ENCODE measurements around the gene PARVA. TPM values are rescaled to one million over a fixed set of nuclear protein-coding genes. Genes with fewer than 3 reads are reported as not detected.

The PARVA gene
- total and polyA plus RNA-seq, 3 experiments from 2014 or later: 0.07 to 0.59 (median 0.18) TPM

DNA sequence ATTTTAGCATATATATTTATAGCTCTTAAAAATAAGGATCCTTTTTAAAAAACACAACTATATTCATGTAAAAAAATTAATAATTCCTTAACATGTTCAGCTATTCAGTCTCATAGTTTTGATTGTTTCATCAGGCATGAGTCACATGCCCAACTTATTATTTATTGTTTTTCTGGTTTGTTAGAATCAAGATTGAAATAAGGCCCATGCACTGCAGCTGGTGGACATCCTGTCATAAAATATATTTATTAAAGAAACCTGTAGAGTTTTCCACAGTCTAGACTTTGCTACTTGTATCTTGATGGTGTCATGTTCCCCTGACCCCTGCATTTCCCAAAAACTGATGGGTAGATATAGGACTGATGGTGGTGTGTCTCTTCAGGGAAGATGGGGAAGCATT is 77.4 kb downstream of the PARVA start:
- Mint-ChIP-seq H3K9me3 (no peaks in the 10 kb centered on the region), H3K4me1 (no peaks in the 10 kb centered on the region), H3K36me3 (no peaks in the 10 kb centered on the region), H3K27ac (no peak overlapping the region), H3K4me3 (no peak overlapping the region), H3K27me3 (peaks cover 5 to 8% of the 10 kb centered on the region in 2 donors)
- Histone ChIP-seq H3K36me3 (ENCODE audit: insufficient read depth, low read length) (no peaks in the 10 kb centered on the region), H3K4me1 (ENCODE audit: insufficient read depth, low read length) (no peaks in the 10 kb centered on the region), H3K9me3 (ENCODE audit: low read length) (no peaks in the 10 kb centered on the region), H3K4me3 (ENCODE audit: low read length) (no peak overlapping the region), H3K27me3 (ENCODE audit: insufficient read depth, low read length, poor library complexity, severe bottlenecking) (no peaks in the 10 kb centered on the region), H3K27ac (ENCODE audit: low read depth, low read length) (no peak overlapping the region)
- POLR2A ChIA-PET: no interaction called here
- no peak for DNase-seq
- CTCF ChIA-PET: no interaction called here

DNA sequence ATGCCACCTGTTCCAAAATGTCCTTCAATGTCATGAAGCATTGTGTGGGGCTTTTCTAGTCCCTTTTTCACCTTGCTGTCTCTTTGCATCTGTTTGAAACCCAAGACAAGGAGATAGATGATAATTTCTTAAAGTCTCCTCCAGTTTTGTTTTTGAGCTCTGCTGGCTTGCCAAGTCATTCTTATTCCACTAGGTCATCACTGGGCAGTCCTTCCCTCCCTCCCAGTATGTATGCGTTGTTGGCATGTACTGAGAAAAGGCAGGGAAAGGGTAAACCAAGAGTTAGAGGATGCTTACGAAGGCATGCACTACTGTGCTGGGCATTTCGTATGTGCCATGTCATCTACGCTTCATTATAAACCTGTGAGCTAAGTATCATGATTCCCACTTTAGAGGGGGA is 78.6 kb downstream of the PARVA start:
- ChIA-PET POLR2A (no interaction called here), CTCF (no interaction called here)
- Mint-ChIP-seq H3K36me3 (no peaks in the 10 kb centered on the region), H3K4me1 (no peaks in the 10 kb centered on the region), H3K4me3 (no peak overlapping the region), H3K27me3 (peaks cover 5 to 8% of the 10 kb centered on the region in 2 donors), H3K9me3 (no peaks in the 10 kb centered on the region), H3K27ac (no peak overlapping the region)
- Histone ChIP-seq H3K4me1 (ENCODE audit: insufficient read depth, low read length) (no peaks in the 10 kb centered on the region), H3K4me3 (ENCODE audit: low read length) (no peak overlapping the region), H3K27me3 (ENCODE audit: insufficient read depth, low read length, poor library complexity, severe bottlenecking) (no peaks in the 10 kb centered on the region), H3K9me3 (ENCODE audit: low read length) (no peaks in the 10 kb centered on the region), H3K27ac (ENCODE audit: low read depth, low read length) (no peak overlapping the region), H3K36me3 (ENCODE audit: insufficient read depth, low read length) (no peaks in the 10 kb centered on the region)
- no peak for DNase-seq

DNA sequence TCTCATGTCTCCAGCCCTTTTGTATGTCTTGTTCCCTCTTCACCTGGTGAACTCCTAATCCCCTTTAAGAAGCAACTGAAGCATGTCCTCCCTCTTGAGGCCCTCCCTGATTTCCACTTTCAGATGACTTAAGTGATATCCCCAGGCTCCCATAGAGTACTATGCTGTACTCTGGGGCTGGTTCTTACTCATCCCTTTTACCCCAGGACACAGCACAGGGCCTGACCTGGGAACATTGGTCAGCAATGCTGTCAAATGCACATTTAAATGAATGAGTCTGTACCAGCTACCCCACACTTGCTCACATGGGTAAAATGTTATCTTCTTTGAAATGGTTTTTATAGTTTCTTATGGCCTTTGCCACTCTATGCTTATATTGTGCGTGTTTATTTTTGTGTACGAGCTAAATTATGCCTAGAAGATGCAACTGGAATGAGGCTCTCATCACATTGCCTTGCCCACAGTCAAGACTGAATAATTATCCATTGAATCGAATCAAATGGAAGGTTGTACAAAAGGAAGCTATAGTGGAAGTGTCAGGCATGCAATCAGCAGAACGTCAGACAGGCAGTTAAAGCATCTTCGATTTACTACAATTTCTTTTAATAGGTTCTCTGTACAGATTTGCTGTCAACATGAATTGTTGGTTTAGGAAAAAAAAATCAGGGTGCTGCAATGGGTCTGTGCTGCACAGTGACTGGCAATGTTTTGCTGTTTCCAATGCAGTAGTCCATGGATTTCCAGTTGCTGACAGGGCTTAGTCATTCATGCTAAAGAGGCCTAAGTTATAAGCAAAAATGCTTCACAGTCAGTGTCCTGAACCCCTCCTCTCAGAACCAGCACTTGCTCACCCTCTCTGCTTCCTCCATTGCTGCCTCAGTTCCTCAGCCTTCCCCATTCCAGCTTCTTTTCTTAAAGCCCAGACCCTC is 79.5 kb downstream of the PARVA start:
- Histone ChIP-seq H3K9me3 (ENCODE audit: low read length) (no peaks in the 10 kb centered on the region), H3K27ac (ENCODE audit: low read depth, low read length) (no peak overlapping the region), H3K4me1 (ENCODE audit: insufficient read depth, low read length) (no peaks in the 10 kb centered on the region), H3K4me3 (ENCODE audit: low read length) (no peak overlapping the region), H3K27me3 (ENCODE audit: insufficient read depth, low read length, poor library complexity, severe bottlenecking) (no peaks in the 10 kb centered on the region), H3K36me3 (ENCODE audit: insufficient read depth, low read length) (no peaks in the 10 kb centered on the region)
- POLR2A ChIA-PET: no interaction called here
- CTCF ChIA-PET: no interaction called here
- H3K27ac Mint-ChIP-seq: peak overlapping the region in 1 of 8 donors; percentile 53
- DNase-seq: no peak
- peaks cover 5 to 9% of the 10 kb centered on the region in 2 donors for H3K27me3 Mint-ChIP-seq
- H3K9me3 Mint-ChIP-seq: no peaks in the 10 kb centered on the region
- no peaks in the 10 kb centered on the region for H3K4me1 Mint-ChIP-seq
- H3K36me3 Mint-ChIP-seq: no peaks in the 10 kb centered on the region
- H3K4me3 Mint-ChIP-seq: no peak overlapping the region

DNA sequence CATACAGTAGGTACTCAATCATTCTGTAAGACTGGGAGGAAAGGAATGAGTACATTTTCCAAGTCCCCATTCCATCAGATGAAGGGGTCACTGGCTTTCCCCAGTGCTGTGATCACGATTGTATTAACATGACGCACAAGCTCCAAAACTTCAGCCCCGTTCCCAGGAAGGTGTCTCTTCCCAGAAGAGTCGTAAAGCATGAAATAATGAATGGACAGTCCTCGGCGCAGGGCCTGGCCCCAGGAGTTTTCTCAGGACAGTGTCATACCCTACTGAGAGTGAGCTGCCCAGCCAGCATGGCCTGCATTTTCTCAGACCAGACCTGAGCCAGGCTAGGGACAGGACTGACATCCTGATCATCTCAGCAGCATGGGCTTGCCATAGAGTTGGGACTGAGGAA is 80.7 kb downstream of the PARVA start:
- CTCF ChIA-PET: no interaction called here
- H3K4me1 Mint-ChIP-seq: no peaks in the 10 kb centered on the region
- Histone ChIP-seq H3K4me3 (ENCODE audit: low read length) (no peak overlapping the region), H3K9me3 (ENCODE audit: low read length) (no peaks in the 10 kb centered on the region), H3K4me1 (ENCODE audit: insufficient read depth, low read length) (no peaks in the 10 kb centered on the region), H3K27me3 (ENCODE audit: insufficient read depth, low read length, poor library complexity, severe bottlenecking) (no peaks in the 10 kb centered on the region), H3K36me3 (ENCODE audit: insufficient read depth, low read length) (no peaks in the 10 kb centered on the region), H3K27ac (ENCODE audit: low read depth, low read length) (no peak overlapping the region)
- H3K27ac Mint-ChIP-seq: no peak overlapping the region
- no peaks in the 10 kb centered on the region for H3K36me3 Mint-ChIP-seq
- no peaks in the 10 kb centered on the region for H3K9me3 Mint-ChIP-seq
- POLR2A ChIA-PET: no interaction called here
- DNase-seq: no peak
- peaks cover 8 to 12% of the 10 kb centered on the region in 2 donors for H3K27me3 Mint-ChIP-seq
- no peak overlapping the region for H3K4me3 Mint-ChIP-seq

DNA sequence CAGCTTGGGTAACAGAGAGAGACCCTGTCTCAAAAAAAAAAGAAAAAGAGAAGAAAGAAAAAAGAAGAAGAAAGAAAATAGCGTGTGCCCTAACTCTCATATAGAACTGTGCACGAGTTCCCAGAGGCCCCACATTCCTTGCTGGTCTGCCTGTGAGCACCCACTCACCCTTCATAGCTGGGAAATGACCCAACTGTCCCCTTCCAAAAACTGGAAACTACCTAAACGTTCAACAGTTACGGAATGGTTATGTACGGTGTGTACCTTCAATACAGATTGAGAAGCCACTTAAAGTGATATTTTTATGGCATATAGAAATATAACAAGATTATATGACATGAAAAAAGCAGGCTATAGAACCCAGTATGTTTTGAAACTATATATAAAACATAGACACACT is 82.0 kb downstream of the PARVA start:
- no peaks in the 10 kb centered on the region for H3K9me3 ChIP-seq (ENCODE audit: low read length)
- Mint-ChIP-seq H3K36me3 (peaks cover 0 to 6% (median 0%) of the 10 kb centered on the region in 3 donors), H3K27ac (no peak overlapping the region), H3K4me1 (no peaks in the 10 kb centered on the region), H3K27me3 (peaks cover 6 to 12% of the 10 kb centered on the region in 2 donors), H3K9me3 (peaks cover 0 to 3% (median 2%) of the 10 kb centered on the region in 5 donors), H3K4me3 (no peak overlapping the region)
- CTCF ChIA-PET: no interaction called here
- H3K27ac ChIP-seq (ENCODE audit: low read depth, low read length): no peak overlapping the region
- no peak for DNase-seq
- POLR2A ChIA-PET: no interaction called here
- peaks cover 2% of the 10 kb centered on the region for H3K27me3 ChIP-seq (ENCODE audit: insufficient read depth, low read length, poor library complexity, severe bottlenecking)
- H3K36me3 ChIP-seq (ENCODE audit: insufficient read depth, low read length): no peaks in the 10 kb centered on the region
- H3K4me3 ChIP-seq (ENCODE audit: low read length): no peak overlapping the region
- no peaks in the 10 kb centered on the region for H3K4me1 ChIP-seq (ENCODE audit: insufficient read depth, low read length)

DNA sequence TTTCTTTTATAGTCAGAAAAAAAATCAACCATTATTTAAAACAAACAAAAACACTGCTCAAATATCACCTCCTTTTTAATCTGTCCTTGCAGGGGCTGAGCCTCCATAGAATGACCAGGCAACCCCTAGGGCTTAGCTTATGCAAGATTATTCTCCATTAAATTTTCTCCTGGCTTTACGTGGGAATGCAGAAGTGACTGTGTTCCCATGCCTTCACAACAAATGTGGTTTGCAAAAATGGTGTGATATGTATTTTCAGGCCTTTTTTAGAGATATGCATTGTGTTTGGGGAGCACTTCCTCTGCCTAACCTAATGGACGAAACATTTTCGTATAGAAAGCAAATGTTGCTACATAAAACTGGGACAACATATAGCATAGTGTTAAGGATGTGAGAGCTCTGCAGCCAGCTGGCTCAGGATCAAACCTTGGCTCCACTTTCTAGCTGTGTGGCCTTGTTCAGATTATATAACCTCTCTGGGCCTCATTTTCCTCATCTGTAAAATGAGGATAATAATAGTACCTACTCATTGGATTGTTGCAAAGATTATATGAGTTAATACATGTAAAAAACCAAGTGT is 82.6 kb downstream of the PARVA start:
- Mint-ChIP-seq H3K27ac (no peak overlapping the region), H3K4me1 (no peaks in the 10 kb centered on the region), H3K4me3 (no peak overlapping the region), H3K9me3 (peaks cover under 1 to 7% (median 3%) of the 10 kb centered on the region in 5 donors), H3K27me3 (peaks cover 6 to 12% of the 10 kb centered on the region in 2 donors), H3K36me3 (peaks cover 0 to 6% (median 0%) of the 10 kb centered on the region in 3 donors)
- POLR2A ChIA-PET: no interaction called here
- Histone ChIP-seq H3K9me3 (ENCODE audit: low read length) (no peaks in the 10 kb centered on the region), H3K4me3 (ENCODE audit: low read length) (no peak overlapping the region), H3K27me3 (ENCODE audit: insufficient read depth, low read length, poor library complexity, severe bottlenecking) (peaks cover 4% of the 10 kb centered on the region), H3K4me1 (ENCODE audit: insufficient read depth, low read length) (no peaks in the 10 kb centered on the region), H3K27ac (ENCODE audit: low read depth, low read length) (no peak overlapping the region), H3K36me3 (ENCODE audit: insufficient read depth, low read length) (no peaks in the 10 kb centered on the region)
- CTCF ChIA-PET: no interaction called here
- no peak for DNase-seq

- DNase-seq: no peak
- Histone ChIP-seq H3K36me3 (ENCODE audit: insufficient read depth, low read length) (no peaks in the 10 kb centered on the region), H3K4me3 (ENCODE audit: low read length) (no peak overlapping the region), H3K27me3 (ENCODE audit: insufficient read depth, low read length, poor library complexity, severe bottlenecking) (peaks cover 4% of the 10 kb centered on the region), H3K9me3 (ENCODE audit: low read length) (no peaks in the 10 kb centered on the region), H3K4me1 (ENCODE audit: insufficient read depth, low read length) (no peaks in the 10 kb centered on the region), H3K27ac (ENCODE audit: low read depth, low read length) (no peak overlapping the region)
- H3K9me3 Mint-ChIP-seq: peaks cover 2 to 10% (median 3%) of the 10 kb centered on the region in 5 donors
- ChIA-PET POLR2A (no interaction called here), CTCF (no interaction called here)
- H3K36me3 Mint-ChIP-seq: peaks cover 0 to 8% (median 0%) of the 10 kb centered on the region in 3 donors
- no peak overlapping the region for H3K4me3 Mint-ChIP-seq
- H3K4me1 Mint-ChIP-seq: no peaks in the 10 kb centered on the region
- H3K27me3 Mint-ChIP-seq: peaks cover 6 to 12% of the 10 kb centered on the region in 2 donors
- no peak overlapping the region for H3K27ac Mint-ChIP-seq
These were observed 83.1 kb downstream of the PARVA start for GRCh38 chr11:12460466-12460865.

- DNase-seq: no peak
- H3K27me3 ChIP-seq (ENCODE audit: insufficient read depth, low read length, poor library complexity, severe bottlenecking): peaks cover 4% of the 10 kb centered on the region
- Mint-ChIP-seq H3K4me3 (no peak overlapping the region), H3K27ac (no peak overlapping the region), H3K9me3 (peaks cover 2 to 14% (median 4%) of the 10 kb centered on the region in 5 donors), H3K4me1 (no peaks in the 10 kb centered on the region), H3K27me3 (peaks cover 8 to 12% of the 10 kb centered on the region in 2 donors), H3K36me3 (peaks cover 0 to 10% (median 0%) of the 10 kb centered on the region in 3 donors)
- H3K4me1 ChIP-seq (ENCODE audit: insufficient read depth, low read length): no peaks in the 10 kb centered on the region
- ChIA-PET POLR2A (no interaction called here), CTCF (no interaction called here)
- no peak overlapping the region for H3K4me3 ChIP-seq (ENCODE audit: low read length)
- H3K9me3 ChIP-seq (ENCODE audit: low read length): no peaks in the 10 kb centered on the region
- H3K36me3 ChIP-seq (ENCODE audit: insufficient read depth, low read length): no peaks in the 10 kb centered on the region
- no peak overlapping the region for H3K27ac ChIP-seq (ENCODE audit: low read depth, low read length)
These were observed 84.1 kb downstream of the PARVA start for GRCh38 chr11:12461516-12461915.
